EH (cell line): ENCODE measurements around the gene S100A12.
"Not testable (repeated sequence)": the region's sequence is repeated elsewhere in the genome, so short reads cannot be mapped to it uniquely, and the experiment has no call there.

Source experiments
- DNase-seq: peaks from one replicate; pipeline ENCODE4 v3.0.0-alpha.2; 2015; ENCODE audit warnings: low read depth

The S100A12 gene

DNA sequence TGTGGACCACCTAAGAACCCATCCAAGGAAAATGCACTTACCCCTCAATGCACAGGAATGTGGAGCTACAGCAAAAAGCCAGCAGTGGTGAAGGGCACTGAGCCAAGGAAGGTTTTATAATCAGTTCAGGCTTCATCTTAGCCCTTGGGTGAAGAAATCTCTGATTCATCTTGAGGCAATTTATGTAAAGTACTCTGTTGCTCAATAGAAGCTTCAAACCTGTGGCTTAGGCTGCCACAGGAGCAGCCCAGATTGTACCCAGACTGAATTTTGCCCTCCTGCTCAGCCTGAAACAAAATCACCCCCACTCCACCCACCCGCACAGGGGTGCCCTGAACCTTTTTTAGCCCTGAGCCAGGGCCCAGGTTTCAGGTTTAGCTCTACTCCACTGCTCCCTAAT, at the start of gene S100A12:
TSS of gene S100A12 (minus strand) at position 111 of the 400 bp plus-strand sequence. CDS start 1,029 bp downstream, outside the sequence.
- DNase-seq, result peak; percentile 70

DNA sequence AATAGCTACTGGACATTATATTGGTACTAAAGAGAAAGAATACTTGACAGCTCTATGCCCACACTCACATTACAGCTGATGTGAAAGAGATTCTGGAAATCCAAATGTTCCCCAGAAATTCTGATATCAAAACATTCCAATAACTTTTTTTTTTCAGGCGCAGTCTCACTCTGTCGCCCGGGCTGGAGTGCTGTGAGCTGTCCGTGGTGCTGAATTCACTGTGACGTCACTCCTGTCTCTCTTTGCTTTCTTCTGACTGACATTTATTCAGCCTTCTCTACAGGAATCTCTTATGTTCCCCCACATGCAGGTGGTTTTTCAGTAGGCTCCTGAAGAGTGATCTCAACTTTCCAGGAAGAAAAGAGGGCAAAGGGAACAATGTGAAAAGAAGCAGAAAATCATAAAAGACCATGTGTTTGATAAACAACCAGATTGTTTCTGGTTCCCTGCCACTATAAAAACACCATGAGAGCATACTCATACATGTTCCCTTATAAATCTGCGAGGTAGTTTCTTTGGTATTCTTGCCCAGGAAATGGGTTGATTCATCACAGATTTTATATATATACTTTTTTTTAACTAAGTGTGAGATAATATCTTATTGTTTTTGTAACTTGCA, 47.1 kb upstream of the S100A12 start:
- peak; percentile 73 for DNase-seq

DNA sequence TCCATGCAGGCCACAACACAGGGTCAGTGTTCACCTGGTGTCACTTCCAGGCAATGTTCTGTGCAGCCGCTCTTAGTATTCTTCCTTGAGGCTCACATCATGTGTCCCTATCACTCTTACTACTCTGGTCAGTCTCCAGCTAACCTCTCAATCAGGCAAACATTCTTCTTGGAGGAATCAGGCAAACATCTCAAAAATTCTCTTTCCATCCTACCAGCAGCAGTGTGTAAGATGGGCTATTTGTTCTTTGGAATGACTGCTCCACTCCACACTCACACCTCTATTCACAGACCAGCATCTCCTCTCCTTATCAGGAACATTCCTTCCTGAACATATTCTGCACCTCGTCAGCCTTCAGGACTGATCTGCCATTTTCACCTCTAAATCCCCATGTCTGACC, 44.9 kb upstream of the S100A12 start:
- no peak for DNase-seq

DNA sequence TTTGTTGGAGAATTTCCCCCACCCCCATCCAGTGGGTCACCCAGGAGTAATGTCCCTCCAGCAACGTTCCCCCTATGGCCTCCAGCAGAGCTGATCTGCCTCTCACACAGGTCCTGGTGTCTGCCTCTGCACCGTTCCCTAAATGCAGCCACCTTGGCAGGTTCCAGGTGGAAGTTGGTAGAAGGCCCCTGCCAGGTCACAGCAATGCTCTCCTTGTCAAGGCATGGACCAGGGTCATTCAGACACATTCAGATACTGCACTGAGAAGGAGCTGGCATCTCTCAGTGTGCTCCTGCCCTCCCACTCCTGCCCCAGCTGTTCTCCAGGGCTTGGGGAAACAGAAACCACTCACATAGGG, 44.0 kb upstream of the S100A12 start:
- not testable (repeated sequence) for DNase-seq

DNA sequence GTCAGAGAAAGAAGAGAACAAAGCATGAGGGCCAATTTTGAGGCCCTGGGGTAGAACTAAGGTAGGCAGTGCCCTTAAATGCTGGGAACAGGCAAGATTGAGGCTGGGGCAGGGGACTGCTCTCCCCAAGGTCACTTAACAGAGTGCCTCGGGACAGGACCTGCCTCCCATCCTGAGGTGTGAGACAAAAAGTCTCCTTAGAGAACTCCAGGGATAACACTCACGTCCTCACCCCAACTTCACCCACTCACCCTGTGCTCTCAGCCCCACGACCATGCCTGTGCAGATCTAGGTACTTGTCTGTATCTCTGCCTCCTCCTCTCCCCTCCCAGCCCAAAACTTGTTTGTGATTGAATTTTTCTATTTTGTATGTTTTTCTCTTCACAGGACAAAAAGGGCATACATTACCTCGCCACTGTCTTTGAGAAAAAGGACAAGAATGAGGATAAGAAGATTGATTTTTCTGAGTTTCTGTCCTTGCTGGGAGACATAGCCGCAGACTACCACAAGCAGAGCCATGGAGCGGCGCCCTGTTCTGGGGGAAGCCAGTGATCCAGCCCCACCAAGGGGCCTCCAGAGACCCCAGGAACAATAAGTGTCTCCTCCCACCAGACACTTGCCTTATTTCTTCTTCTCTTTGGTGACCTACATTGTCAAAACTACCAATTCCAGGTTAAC, 43.5 kb upstream of the S100A12 start:
- not testable (repeated sequence) for DNase-seq

DNA sequence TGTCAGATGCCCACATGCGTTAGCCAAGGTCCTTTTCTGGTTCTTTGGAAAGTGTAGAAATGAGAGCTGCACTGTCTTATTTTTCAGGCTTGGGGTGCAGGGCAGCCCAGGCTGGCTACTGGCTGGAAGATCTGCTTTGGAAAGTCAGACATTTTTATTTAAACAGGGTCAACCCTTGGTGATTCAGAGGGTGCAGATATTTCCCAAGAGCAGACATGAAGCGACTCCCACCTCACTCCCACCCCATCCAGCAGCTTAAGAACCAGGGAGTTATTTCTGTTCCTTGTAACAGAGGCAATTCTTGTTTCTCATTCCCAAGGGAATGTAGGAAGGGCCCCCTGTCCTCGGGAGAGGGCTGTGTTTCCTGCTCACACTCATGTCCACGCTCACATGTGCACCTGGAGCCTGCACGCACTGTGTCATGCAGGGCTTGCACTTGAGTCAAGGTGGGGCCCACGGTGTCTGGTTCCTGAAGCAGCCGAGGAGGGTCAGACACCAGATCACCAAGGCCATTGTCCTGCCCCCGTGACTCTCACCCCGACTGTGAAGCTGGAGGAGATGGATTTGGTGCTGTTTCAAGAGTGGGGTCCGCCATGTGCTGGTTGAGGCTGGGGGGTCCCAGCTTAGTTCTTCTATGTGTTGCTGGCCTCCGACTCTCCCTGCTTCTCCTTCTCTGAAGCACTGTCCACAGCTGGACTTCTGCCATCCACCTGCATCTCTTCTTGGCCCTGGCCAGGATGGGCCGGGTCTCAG, 41.9 kb upstream of the S100A12 start:
- DNase-seq, result no peak

DNA sequence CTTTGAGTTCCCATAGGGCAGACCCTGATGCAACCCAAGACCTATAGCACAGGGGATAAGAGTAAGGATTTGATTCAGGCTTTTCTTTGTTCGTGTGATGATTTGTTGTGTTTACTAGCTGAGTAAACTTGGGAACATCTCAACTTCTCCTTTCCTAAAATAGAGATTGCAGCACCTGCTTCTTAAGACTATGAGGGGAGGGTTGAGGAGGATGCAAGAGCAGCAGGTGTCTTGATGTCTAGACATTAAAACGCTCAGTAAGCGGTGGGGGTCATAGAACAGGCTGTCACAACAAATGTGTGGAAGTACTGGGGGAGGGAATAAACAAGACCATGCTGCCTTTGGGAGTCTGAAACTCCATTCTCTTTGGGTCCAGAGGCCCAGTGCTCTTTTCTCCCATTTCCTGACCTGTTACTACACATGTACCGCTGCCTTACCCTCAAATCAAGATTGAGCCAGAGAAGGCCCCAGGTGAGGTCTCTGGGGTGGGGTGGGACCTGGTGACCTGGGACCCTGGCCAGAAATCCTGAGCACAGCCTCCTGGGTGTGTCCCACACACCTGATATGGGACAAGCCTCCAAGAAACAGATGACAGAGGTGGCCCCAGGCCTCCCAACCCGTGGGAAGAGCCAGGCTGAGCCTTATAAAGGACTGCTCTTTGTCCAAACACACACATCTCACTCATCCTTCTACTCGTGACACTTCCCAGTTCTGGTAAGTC, 40.6 kb upstream of the S100A12 start, which contains the start of gene S100A7A:
TSS of gene S100A7A (plus strand) at position 671 of the 721 bp plus-strand sequence. CDS start 1,563 bp downstream, outside the sequence.
- DNase-seq, result no peak

DNA sequence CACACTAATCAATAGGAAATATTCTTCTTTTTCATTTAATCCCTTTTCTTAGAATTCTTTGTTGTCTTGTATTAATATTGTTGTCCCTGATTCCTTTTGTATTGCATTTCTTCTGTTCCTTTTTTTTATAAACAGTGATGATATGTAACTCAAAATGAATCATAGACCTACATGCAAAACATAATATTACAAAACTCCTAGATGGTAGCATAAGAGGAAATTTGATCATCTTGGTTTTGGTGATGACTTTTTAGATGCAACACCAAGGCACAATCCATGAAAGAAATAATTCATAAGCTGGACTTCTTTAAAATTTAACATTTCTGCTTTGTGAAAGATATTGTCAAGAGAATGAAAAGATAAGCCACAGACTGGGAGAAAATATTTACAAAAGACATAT, 38.5 kb upstream of the S100A12 start:
- not testable (repeated sequence) for DNase-seq

DNA sequence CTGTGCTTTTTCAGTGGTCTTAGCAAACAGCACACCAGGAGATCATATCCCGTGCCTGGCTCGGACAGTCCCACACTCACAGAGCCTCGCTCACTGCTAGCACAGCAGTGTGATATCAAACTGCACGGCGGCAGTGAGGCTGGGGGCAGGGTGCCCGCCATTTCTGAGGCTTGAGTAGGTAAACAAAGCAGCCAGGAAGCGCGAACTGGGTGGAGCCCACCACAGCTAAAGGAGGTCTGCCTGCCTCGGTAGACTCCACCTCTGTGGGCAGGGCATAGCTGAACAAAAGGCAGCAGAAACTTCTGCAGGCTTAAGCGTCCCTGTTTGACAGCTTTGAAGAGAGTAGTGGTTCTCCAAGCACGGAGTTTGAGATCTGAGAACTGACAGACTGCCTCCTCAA, 31.9 kb upstream of the S100A12 start:
- DNase-seq, result not testable (repeated sequence)

DNA sequence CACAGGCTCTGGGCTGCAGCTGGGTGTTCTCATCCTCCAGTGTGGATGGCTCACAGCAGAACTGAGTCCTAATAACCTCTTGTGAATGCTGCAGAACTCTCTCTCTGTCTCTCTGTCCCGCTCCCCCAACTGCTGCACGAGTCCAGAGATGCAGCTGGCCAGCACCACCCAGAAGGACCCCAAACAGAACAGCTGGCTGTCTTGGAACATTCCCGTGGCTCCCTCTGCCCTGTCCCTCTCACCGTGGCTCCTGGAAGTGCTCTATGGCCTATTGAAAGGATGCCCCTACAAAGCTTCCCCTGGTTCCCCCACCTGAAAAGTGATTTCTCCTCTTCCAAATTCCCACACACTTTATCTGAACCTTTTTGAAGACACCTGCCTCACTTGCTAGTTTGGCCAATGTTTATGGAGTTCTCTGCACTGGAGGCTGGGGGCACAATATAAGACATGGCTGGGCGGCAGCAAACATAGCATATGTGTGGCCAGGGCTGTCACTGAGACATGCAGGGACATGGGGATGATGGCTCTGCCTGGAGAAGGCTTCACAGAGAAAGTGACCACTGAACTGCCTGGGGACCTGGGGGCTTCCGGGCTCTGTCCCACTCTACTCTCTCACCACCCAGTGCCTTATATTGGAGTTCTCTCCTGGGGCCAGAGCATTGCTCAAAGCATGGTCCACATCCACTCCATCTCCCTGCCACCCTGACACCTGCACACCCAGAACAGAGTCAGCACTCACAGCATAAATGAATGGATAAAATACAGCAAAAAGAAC, 30.6 kb upstream of the S100A12 start:
- not testable (repeated sequence) for DNase-seq

DNA sequence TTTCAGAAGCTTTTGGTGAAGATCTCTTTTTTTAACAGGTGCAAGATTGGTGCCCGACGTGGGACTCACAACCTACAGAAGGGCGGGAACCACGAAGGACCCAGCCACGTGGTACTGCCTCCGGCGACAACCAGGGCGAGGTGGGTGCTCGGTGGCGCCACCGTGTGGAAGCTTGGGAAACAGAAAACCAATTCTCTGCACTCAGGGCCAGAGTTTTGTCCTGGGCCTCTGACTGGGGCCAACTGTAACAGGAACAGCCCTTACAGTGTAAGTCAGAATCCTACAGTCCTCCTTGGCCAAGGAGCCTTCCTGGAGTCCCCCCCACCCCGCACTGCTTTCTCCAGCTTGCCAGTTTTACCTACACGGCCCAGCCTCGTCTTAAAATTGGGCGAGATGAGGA, 29.3 kb upstream of the S100A12 start:
- DNase-seq, result peak; percentile 2

DNA sequence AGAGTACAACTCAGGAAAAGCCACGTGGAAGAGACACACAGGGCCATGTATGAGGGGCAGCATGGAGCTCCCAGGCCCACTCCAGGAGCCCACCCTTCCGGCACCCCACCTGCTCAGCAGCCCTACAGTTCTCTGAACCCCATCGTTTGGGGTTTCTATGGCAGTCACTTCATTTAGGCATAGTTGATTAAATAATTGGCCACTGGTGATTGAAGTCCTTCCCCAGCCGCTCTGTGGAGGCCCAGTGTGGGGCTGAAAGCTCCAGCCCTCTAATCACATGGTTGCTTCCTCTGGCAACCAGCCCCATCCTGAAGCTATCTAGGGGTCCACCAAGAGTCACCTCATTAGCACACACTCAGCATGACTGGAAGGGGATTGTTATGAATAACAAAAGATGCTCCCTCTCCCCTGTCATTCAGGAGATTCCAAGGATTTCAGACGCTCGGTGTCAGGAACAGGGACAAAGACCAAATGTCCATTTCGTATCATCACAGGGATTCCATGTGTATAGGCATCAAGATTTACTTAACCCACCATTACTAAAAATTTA, 28.7 kb upstream of the S100A12 start:
- no peak for DNase-seq

DNA sequence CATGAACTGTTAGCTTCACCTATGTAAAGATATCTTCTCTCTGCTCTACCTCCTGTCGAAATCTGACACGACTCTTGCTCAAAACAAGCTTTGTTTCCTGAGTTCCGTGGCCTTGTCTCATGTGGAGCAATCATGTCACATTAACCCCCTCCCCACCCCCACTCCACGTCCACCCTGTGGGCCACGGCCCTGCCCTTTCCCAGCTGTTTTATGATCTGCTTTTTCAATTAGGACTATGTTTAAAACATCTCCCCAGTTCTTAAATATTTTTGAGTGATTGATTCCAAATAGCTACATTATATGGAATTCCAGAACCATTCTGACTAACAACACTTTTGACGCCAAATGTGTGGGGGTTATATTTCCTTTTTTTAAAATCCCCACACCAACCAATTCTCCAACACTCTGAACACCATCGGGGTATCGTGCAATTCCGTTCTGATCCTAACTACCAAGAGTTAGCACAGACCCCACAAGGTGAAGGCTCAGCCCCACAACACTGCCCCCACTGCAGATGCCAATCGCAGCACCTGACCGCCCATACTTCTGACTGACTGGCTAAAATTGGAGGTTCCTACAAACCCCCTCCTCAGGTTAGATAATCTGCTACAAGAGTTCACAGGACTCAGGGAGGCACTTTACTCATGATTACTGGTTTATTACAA, 28.1 kb upstream of the S100A12 start:
- DNase-seq, result no peak

DNA sequence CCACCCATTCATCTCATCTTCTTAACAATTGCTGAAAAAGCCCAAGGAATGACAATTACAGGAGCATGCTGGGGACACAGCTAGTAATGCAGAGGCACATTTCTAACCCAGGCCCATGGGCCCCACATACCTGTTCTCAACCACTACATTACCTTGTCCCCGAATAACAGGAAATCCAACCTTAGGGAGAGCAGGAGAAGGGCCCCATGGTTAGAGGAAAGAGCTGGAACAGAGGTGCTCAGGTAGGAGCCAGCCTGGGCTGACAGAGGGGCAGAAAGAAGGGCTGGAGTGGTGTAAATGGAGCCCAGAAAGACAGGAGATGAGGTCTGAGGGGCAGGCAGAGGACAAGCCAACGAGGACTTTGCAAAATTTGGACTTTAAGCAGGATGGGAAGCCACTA, 26.8 kb upstream of the S100A12 start:
- no peak for DNase-seq

DNA sequence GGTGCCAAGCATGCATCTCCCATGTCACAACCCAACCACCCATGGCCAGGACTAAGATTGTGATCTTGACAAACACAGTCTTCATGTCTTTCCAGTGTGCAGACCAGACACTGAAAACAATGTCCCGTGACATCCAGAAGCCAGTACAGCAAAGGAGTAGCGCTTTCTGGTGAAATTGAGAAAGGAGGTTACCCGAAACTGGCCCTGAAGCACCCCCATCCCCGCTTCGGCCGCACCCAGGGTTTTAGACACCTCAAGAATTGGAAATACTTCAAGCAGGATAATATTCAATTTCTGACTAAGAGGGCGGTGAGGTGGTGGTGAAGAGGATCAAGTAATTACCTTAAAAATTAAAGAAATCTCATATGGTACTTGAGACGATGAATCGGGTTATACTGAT, 26.0 kb upstream of the S100A12 start:
- DNase-seq, result no peak

DNA sequence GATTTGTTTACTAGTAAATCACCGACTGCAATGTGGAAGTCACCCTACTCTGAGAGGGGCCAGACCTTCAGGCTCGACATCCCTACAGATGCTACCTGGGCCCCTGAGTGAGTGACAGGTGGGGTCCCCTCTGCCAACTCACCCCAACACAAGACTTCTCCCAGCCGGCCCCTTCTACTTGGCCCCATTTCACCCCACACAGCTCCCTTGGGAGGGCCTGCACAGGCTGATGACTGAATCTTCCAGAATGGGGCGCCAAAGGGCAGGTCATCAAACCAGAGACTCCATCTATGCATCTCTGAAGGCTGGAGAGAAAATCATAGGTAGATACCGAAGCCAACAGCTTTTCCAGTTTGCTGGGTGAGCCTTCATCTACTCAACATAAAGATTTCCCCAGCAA, 24.8 kb upstream of the S100A12 start:
- DNase-seq, result peak; percentile 14

DNA sequence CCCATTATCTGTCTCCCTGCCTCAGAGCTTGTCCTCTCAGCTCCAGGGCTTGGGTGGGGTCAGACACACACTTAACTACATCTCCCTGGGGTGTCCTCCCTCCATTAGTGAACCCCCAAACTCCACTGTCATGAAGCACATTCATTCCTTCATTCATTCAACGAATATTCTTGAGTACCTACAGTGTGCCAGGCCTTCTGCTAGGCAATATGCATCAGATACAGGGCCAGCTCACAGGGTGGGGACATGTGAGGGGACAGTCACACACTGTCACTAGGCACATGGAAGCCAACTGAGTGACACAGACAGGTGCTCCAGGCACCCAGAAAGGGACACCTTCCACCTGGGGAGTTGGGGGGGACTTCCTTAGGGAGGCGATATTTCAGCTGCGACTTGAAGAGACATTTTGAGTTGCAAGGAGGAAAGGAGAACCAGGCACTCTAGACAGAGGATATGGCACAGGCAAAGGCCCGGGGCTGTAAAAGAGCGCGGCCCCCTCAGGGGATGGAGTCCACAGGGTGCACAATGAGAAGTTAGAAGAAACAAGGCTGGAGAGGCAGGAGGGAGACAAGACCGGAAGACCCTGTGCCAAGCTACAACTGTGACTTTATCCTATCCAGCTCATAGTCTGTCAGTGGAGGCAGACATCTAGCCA, 24.1 kb upstream of the S100A12 start:
- no peak for DNase-seq

DNA sequence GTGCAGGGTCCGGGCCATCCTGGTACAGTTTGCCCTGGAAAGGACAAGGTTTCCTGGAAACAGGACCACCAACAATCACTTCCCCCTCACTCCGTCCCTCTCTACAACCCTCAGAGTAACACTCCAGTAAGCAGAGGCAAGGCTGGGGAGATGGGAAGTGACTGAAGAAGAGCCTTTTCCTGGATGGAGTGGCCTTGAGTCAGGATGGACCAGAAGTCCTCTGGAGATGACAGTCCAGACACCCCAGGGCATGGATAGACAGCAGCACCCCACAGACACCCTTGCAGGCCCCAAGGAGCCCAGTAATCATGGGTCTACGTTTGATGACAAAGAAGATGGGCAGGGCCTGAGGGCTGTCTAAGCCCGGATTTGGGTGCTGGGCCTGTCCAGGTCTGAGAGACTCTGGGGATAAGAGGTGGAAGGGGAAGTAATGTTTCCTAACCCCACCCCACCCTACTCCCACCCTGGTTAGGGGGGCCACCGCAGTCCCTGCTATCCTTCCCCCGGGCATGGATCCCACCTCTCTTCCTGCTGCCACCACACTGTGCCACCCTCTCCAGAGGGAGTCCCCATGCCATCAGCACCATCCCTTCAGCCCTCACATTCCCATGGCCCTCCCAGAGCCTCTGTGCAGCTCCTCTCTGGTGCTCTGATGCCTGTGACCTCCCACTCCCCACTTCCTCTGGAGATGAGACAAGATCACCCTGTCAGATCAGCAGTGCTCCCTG, 22.7 kb upstream of the S100A12 start:
- DNase-seq, result no peak
